Measurements from ENCODE around the gene TRAF3IP1. TPM values are rescaled to one million over a fixed set of nuclear protein-coding genes. Genes with fewer than 3 reads are reported as not detected.
"Not testable (repeated sequence)": the region's sequence is repeated elsewhere in the genome, so short reads cannot be mapped to it uniquely, and the experiment has no call there.

The TRAF3IP1 gene
- total and polyA plus RNA-seq, 4 donors: 8.9 to 41.0 (median 14.7) TPM

DNA sequence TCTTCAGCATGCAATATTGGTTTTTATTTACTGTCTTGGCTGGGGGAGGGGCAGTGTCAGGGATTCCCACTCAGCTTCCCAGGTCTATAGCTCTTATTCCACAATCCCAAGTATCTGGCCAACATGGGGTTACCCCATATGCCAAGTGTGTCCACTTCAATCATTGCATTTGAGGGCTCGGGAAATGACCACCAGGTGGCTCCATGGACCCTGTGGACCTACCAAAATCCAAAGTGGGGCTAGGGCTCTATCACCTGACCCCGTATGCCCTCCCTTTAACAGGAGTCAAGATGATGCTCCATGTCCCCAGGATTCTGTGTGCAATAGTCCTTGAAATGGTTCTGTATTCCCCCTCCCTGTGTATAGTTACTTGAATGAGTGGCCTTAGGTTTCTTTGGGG, 12.1 kb upstream of the TRAF3IP1 start:
- Histone ChIP-seq H3K27me3 (ENCODE audit: control insufficient read depth in 3 of 3, insufficient read depth in 3 of 3, low read length in 2 of 3) (no peaks in the 10 kb centered on the region), H3K4me3 (no peak overlapping the region), H3K4me1 (ENCODE audit: control insufficient read depth in 5 of 5, insufficient read depth in 5 of 5, low read length in 5 of 5) (no peaks in the 10 kb centered on the region), H3K36me3 (ENCODE audit: control insufficient read depth in 4 of 4, insufficient read depth in 4 of 4, low read length in 4 of 4) (no peaks in the 10 kb centered on the region), H3K27ac (ENCODE audit: low read depth in 1 of 2, low read length in 1 of 2) (no peak overlapping the region), H3K9ac (ENCODE audit: insufficient read depth in 1 of 2, low read length in 2 of 2) (no peak overlapping the region), H3K9me3 (ENCODE audit: control insufficient read depth in 4 of 4, insufficient read depth in 3 of 4, low read length in 3 of 4) (no peaks in the 10 kb centered on the region)
- 73 to 81% methylated on average over 2 of the region's 2 CpGs for WGBS, 2 donors
- ATAC-seq (ENCODE audit: insufficient read depth, low FRiP score): no peak
- TF ChIP-seq, protein P1, sequence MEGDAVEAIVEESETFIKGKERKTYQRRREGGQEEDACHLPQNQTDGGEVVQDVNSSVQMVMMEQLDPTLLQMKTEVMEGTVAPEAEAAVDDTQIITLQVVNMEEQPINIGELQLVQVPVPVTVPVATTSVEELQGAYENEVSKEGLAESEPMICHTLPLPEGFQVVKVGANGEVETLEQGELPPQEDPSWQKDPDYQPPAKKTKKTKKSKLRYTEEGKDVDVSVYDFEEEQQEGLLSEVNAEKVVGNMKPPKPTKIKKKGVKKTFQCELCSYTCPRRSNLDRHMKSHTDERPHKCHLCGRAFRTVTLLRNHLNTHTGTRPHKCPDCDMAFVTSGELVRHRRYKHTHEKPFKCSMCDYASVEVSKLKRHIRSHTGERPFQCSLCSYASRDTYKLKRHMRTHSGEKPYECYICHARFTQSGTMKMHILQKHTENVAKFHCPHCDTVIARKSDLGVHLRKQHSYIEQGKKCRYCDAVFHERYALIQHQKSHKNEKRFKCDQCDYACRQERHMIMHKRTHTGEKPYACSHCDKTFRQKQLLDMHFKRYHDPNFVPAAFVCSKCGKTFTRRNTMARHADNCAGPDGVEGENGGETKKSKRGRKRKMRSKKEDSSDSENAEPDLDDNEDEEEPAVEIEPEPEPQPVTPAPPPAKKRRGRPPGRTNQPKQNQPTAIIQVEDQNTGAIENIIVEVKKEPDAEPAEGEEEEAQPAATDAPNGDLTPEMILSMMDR (IDR thresholded peaks at IDR 0.05; ENCODE audit: control extremely low read depth, extremely low read depth): no peak
- no peak for DNase-seq

DNA sequence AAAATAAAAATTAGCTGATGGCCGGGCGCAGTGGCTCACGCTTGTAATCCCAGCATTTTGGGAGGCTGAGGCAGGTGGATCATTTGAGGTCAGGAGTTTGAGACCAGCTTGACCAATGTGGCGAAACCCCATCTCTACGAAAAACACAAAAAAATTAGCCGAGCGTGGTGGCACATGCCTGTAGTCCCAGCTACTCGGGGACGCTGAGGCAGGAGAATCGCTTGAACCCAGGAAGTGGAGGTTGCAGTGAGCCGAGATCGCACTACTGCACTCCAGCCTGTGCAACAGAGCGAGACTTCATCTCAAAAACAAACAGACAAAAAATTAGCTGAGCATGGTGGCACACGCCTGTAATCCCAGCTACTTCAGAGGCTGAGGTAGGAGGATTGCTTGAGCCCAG, 9.6 kb upstream of the TRAF3IP1 start:
- not testable (repeated sequence) for H3K4me1 ChIP-seq (ENCODE audit: control insufficient read depth in 5 of 5, insufficient read depth in 5 of 5, low read length in 5 of 5); ATAC-seq (ENCODE audit: insufficient read depth, low FRiP score); H3K27ac ChIP-seq (ENCODE audit: low read depth in 1 of 2, low read length in 1 of 2); H3K36me3 ChIP-seq (ENCODE audit: control insufficient read depth in 4 of 4, insufficient read depth in 4 of 4, low read length in 4 of 4); H3K27me3 ChIP-seq (ENCODE audit: control insufficient read depth in 3 of 3, insufficient read depth in 3 of 3, low read length in 2 of 3); DNase-seq; H3K4me3 ChIP-seq; H3K9me3 ChIP-seq (ENCODE audit: control insufficient read depth in 4 of 4, insufficient read depth in 3 of 4, low read length in 3 of 4); H3K9ac ChIP-seq (ENCODE audit: insufficient read depth in 1 of 2, low read length in 2 of 2)
- WGBS, 2 donors: 87 to 93% methylated on average over 14 of the region's 14 CpGs

DNA sequence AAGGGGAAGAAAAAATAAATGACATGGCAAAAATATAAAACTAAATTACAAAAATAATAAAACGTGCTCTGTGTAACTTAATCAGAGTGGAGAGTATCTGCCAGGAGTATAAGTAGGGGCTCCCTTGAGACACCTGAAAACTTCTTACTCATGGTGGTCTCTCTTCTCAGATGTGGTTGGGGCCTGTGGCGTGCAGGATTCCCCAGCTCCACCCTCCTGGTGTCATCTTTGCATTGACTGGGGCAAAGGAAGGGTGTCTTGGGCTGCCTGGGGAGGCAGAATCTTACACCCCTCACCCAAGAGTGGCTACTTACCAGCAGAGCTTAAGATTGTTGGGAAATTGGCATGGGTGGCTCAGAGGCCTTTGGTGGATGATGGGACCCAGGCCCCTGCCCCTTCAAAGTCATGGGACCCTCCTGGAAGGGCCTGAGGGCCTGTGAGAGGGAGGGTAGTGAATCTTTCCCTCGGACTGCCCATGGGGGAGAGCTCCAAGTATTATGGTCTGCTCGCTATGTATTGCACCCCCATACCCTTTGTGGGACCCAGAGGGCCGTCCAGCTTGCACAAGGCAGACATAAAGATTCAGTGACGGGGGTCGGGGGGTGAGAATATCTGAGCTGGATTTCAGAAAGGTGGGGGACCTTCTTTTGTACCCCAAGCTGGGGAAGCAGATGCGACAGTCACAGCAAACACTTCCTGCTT, 6.9 kb upstream of the TRAF3IP1 start:
- Histone ChIP-seq H3K4me3 (no peak overlapping the region), H3K9ac (ENCODE audit: insufficient read depth in 1 of 2, low read length in 2 of 2) (no peak overlapping the region), H3K9me3 (ENCODE audit: control insufficient read depth in 4 of 4, insufficient read depth in 3 of 4, low read length in 3 of 4) (no peaks in the 10 kb centered on the region), H3K27me3 (ENCODE audit: control insufficient read depth in 3 of 3, insufficient read depth in 3 of 3, low read length in 2 of 3) (no peaks in the 10 kb centered on the region), H3K27ac (ENCODE audit: low read depth in 1 of 2, low read length in 1 of 2) (no peak overlapping the region), H3K4me1 (ENCODE audit: control insufficient read depth in 5 of 5, insufficient read depth in 5 of 5, low read length in 5 of 5) (no peaks in the 10 kb centered on the region), H3K36me3 (ENCODE audit: control insufficient read depth in 4 of 4, insufficient read depth in 4 of 4, low read length in 4 of 4) (no peaks in the 10 kb centered on the region)
- WGBS, 2 donors: 89 to 95% methylated on average over 8 of the region's 8 CpGs
- DNase-seq (no peak), ATAC-seq (ENCODE audit: insufficient read depth, low FRiP score) (no peak)
- TF ChIP-seq, protein P1 (IDR thresholded peaks at IDR 0.05; ENCODE audit: control extremely low read depth, extremely low read depth): no peak

DNA sequence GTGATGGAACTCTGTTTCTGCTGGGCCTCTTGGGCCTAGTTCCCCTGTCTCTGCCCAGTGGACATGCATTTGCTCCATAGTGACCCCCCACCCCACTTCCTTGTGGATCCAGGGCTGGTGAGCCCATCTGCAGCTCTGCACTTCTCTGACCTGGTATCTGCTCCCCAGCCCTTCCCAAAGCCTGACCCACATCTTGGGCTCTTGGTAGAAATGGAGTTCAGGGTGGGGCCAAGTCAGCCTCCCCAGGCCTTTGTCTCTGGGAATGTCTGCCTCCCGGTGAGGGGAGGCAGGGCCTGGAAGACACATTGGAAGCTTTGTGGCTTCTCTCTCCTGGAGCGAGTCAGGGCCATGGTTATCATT, 6.3 kb upstream of the TRAF3IP1 start:
- WGBS, 2 donors: 77 to 79% methylated on average over 2 of the region's 2 CpGs

More for the DNA sequence above, 6.3 kb upstream of the TRAF3IP1 start:
- no peaks in the 10 kb centered on the region for H3K4me1 ChIP-seq (ENCODE audit: control insufficient read depth in 5 of 5, insufficient read depth in 5 of 5, low read length in 5 of 5)
- H3K9me3 ChIP-seq (ENCODE audit: control insufficient read depth in 4 of 4, insufficient read depth in 3 of 4, low read length in 3 of 4): no peaks in the 10 kb centered on the region
- no peak overlapping the region for H3K4me3 ChIP-seq
- TF ChIP-seq, protein P1 (IDR thresholded peaks at IDR 0.05; ENCODE audit: control extremely low read depth, extremely low read depth): no peak
- ATAC-seq (ENCODE audit: insufficient read depth, low FRiP score) (no peak), DNase-seq (no peak)
- H3K9ac ChIP-seq (ENCODE audit: insufficient read depth in 1 of 2, low read length in 2 of 2): no peak overlapping the region
- no peaks in the 10 kb centered on the region for H3K27me3 ChIP-seq (ENCODE audit: control insufficient read depth in 3 of 3, insufficient read depth in 3 of 3, low read length in 2 of 3)
- no peak overlapping the region for H3K27ac ChIP-seq (ENCODE audit: low read depth in 1 of 2, low read length in 1 of 2)
- no peaks in the 10 kb centered on the region for H3K36me3 ChIP-seq (ENCODE audit: control insufficient read depth in 4 of 4, insufficient read depth in 4 of 4, low read length in 4 of 4)
